Measurements from ENCODE around the gene LUC7L3.

- TF ChIP-seq CTCF (IDR thresholded peaks at IDR 0.05) (no peak), POLR2A (IDR thresholded peaks at IDR 0.05) (no peak), POLR2AphosphoS5 (IDR thresholded peaks at IDR 0.05) (no peak)
These were observed 39.1 kb downstream of the LUC7L3 start for GRCh38 chr17:50758524-50758923.
